K562 (cell line): ENCODE results near the gene BEST2. TPM values are rescaled to one million over a fixed set of nuclear protein-coding genes. Genes with fewer than 3 reads are reported as not detected.
A peak's percentile ranks its signal among the peaks of the same experiment; 100 is the strongest.

Source experiments
- GABPB2 ChIP-seq: fragments of 250-450 bp; sonication (Bioruptor Pico); conservative IDR thresholded peaks from 2 replicates; pipeline ENCODE4 v1.5.1; 2021; ENCODE audit warnings: mild to moderate bottlenecking
- HOXB6 ChIP-seq: fragments of 250-450 bp; sonication (Bioruptor Pico); IDR thresholded peaks from 2 replicates; pipeline ENCODE4 v1.5.1; 2022; ENCODE audit warnings: mild to moderate bottlenecking, borderline replicate concordance
- MTA3 ChIP-seq: fragments of 450-650 bp; formaldehyde crosslinking; IDR thresholded peaks from 2 replicates; pipeline ENCODE4 v1.6.1; 2017; ENCODE audit warnings: mild to moderate bottlenecking, borderline replicate concordance
- NBN ChIP-seq: fragments of 450-650 bp; IDR thresholded peaks from 2 replicates; pipeline ENCODE4 v1.6.1; 2016; ENCODE audit warnings: low read depth, mild to moderate bottlenecking
- PATZ1 ChIP-seq: fragments of 250-450 bp; sonication (Bioruptor Pico); IDR thresholded peaks from 2 replicates; pipeline ENCODE4 v1.5.0; 2020; ENCODE audit warnings: mild to moderate bottlenecking, borderline replicate concordance
- PKNOX1 ChIP-seq: fragments of 450-650 bp; IDR thresholded peaks from 2 replicates; pipeline ENCODE4 v1.6.1; 2016
- RBM39 ChIP-seq: fragments of 200-400 bp; formaldehyde crosslinking; optimal IDR thresholded peaks from 2 replicates; pipeline ENCODE3; 2018; ENCODE audit warnings: low read depth, low read length
- STAT5A ChIP-seq: IDR thresholded peaks from 2 replicates; pipeline ENCODE4 v1.6.1; 2012; ENCODE audit warnings: low read length, inconsistent platforms, borderline replicate concordance
- YBX1 ChIP-seq: fragments of 450-650 bp; IDR thresholded peaks from 2 replicates; pipeline ENCODE4 v1.7.1; 2016; ENCODE audit warnings: mild to moderate bottlenecking
- ZBTB11 ChIP-seq, 3 experiments: fragments of 200-800 bp in 1 of 3; fragments of 250-450 bp in 1 of 3; fragments of 450-650 bp in 1 of 3; sonication (Bioruptor Pico) in 1 of 3; sonication (Bioruptor generic) in 1 of 3; formaldehyde crosslinking in 1 of 3; IDR thresholded peaks; 2 replicates each; pipeline versions ENCODE4 v1.6.1 to v1.8.0; 2016 to 2022; ENCODE audit warnings: mild to moderate bottlenecking in 2 of 3, missing genetic modification characterization in 2 of 3, missing compliant biosample characterization in 1 of 3, moderate library complexity in 1 of 3
- ZNF133 ChIP-seq: fragments of 250-450 bp; sonication (Bioruptor Pico); IDR thresholded peaks from 2 replicates; pipeline ENCODE4 v1.4.0; 2020; ENCODE audit warnings: mild to moderate bottlenecking
- ZNF354B ChIP-seq: fragments of 250-450 bp; sonication (Bioruptor Pico); IDR thresholded peaks from 2 replicates; pipeline ENCODE4 v1.4.0; 2020
- ZNF512 ChIP-seq: IDR thresholded peaks from 2 replicates; pipeline ENCODE4 v1.6.1; 2016; ENCODE audit warnings: missing genetic modification characterization, missing compliant biosample characterization
- ZNF75A ChIP-seq: fragments of 450-650 bp; formaldehyde crosslinking; IDR thresholded peaks from 2 replicates; pipeline ENCODE4 v1.4.0; 2020; ENCODE audit warnings: mild to moderate bottlenecking
- ZSCAN32 ChIP-seq: fragments of 450-650 bp; formaldehyde crosslinking; IDR thresholded peaks from 2 replicates; pipeline ENCODE4 v1.4.0; 2020; ENCODE audit warnings: mild to moderate bottlenecking, moderate library complexity
- polyA plus RNA-seq, 8 experiments: library from polyadenylated mRNA; depleted of rRNA in 4 of 8; stranded (reverse) in 5 of 8; unstranded in 3 of 8; fragments of >200 nt; fragmentation: Nextera tagmentation in 2 of 8; fragmentation: Illumina TruSeq in 1 of 8; extraction: Ambion mirVana in 2 of 8; extraction: Trizol in 1 of 8; gene quantifications; 2 replicates each; pipeline versions ENCODE4 v1.2.1 to v1.2.3, GENCODE V29; 2011 to 2014; ENCODE audit warnings: inconsistent platforms in 1 of 8, missing spikeins in 1 of 8
- total RNA-seq, 7 experiments: library from RNA; depleted of rRNA in 6 of 7; stranded (reverse); fragments of >200 nt in 6 of 7; fragmentation: Illumina TruSeq in 2 of 7; extraction: Trizol in 2 of 7; gene quantifications; 2 replicates each; pipeline versions ENCODE4 v1.2.1 to v1.2.3, GENCODE V29; 2011 to 2021; ENCODE audit warnings: low replicate concordance in 1 of 7
- TF ChIP-seq, protein P1 (sequence below): fragments of 450-650 bp; formaldehyde crosslinking; IDR thresholded peaks from 2 replicates; pipeline ENCODE4 v1.4.0; 2022; ENCODE audit warnings: missing genetic modification characterization

BEST2 gene
- total and polyA plus RNA-seq, 9 of the 15 experiments (the other 6 are each of a cell fraction or from before 2014, with no cell fraction given), result not detected

GRCh38 chr19:12796146-12797071, 44.8 kb downstream of the BEST2 start (continued):
- no peak for TF ChIP-seq ZNF512 (tag)
- TF ChIP-seq ZBTB11 (CRISPR knock-in tag; IDR thresholded peaks at IDR 0.05), result no peak
- TF ChIP-seq PKNOX1, result no peak
- no peak for TF ChIP-seq RBM39
- TF ChIP-seq MTA3, result no peak; the same call in 1 of the 2 replicates
- TF ChIP-seq PATZ1, result no peak
- peak; percentile 68; the same call in 1 of the 2 replicates for TF ChIP-seq NBN
- TF ChIP-seq GABPB2 (CRISPR knock-in tag), result no peak
- no peak for TF ChIP-seq ZSCAN32 (CRISPR knock-in tag)
- no peak for TF ChIP-seq YBX1
- TF ChIP-seq HOXB6 (CRISPR knock-in tag), result no peak
- TF ChIP-seq ZNF354B (CRISPR knock-in tag), result no peak
- 0 out of 2 replicates have a peak, but pooled peaks have one; percentile 25 for TF ChIP-seq ZNF75A (CRISPR knock-in tag)
- no peak for TF ChIP-seq ZNF133 (CRISPR knock-in tag)
- no peak; the same call in 1 of the 2 replicates for TF ChIP-seq STAT5A
- TF ChIP-seq, protein P1, sequence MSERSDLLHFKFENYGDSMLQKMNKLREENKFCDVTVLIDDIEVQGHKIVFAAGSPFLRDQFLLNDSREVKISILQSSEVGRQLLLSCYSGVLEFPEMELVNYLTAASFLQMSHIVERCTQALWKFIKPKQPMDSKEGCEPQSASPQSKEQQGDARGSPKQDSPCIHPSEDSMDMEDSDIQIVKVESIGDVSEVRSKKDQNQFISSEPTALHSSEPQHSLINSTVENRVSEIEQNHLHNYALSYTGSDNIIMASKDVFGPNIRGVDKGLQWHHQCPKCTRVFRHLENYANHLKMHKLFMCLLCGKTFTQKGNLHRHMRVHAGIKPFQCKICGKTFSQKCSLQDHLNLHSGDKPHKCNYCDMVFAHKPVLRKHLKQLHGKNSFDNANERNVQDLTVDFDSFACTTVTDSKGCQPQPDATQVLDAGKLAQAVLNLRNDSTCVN, result no peak
